ENCODE data around the gene PDIA4. TPM values are rescaled to one million over a fixed set of nuclear protein-coding genes. Genes with fewer than 3 reads are reported as not detected.
A peak's percentile ranks its signal among the peaks of the same experiment; 100 is the strongest.

Gene PDIA4
- total RNA-seq, 1 experiment from 2014 or later: 341 TPM

DNA sequence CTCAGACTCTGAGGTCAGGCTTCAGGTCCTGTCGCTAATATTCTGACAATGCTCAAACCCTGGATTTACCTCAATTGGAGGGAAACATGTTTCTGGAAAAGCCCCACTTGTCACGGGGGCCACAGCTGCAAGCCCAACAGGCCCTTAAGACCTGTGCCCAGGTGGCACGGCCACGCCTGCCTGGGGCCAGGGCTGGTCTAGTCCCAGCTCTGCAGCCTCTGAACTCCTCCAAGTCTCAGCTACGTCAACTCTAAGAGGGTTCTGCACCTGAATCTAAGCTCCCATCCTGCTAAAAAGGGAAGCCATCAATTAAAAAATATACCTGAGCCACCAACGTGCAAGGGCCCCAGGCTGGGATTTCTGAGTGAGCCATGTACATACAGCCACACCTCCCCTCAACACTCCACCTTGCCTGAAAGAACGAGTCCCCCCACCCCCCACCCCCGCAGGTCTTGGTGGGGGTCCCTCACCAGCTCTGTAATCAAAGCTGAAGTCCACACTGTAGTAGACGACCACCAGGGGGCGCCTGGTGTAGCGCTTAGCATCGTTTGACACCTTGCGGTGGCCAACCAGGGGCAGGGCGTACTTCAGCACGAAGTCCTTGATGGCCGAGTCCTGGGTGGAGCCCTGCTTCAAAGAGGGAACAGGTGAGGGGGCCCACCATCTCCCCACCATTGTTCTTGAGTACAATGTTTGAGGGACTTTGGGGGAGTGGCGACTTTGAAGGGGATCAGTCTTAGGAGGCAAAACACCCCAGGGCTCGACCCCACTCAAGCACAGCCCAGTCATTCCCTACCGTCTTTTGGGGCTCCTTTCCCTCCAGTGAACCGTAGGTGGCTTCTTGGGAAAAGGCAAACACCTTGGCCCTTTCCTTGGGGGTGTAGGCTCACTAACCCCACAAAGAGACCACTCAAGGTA, 22.6 kb downstream of the PDIA4 start (continued):
- TF ChIP-seq, protein P1, sequence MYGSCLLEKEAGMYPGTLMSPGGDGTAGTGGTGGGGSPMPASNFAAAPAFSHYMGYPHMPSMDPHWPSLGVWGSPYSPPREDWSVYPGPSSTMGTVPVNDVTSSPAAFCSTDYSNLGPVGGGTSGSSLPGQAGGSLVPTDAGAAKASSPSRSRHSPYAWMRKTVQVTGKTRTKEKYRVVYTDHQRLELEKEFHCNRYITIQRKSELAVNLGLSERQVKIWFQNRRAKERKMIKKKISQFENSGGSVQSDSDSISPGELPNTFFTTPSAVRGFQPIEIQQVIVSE (CRISPR knock-in tag; IDR thresholded peaks at IDR 0.05; ENCODE audit: borderline replicate concordance): no peak
- TF ChIP-seq, protein P2, sequence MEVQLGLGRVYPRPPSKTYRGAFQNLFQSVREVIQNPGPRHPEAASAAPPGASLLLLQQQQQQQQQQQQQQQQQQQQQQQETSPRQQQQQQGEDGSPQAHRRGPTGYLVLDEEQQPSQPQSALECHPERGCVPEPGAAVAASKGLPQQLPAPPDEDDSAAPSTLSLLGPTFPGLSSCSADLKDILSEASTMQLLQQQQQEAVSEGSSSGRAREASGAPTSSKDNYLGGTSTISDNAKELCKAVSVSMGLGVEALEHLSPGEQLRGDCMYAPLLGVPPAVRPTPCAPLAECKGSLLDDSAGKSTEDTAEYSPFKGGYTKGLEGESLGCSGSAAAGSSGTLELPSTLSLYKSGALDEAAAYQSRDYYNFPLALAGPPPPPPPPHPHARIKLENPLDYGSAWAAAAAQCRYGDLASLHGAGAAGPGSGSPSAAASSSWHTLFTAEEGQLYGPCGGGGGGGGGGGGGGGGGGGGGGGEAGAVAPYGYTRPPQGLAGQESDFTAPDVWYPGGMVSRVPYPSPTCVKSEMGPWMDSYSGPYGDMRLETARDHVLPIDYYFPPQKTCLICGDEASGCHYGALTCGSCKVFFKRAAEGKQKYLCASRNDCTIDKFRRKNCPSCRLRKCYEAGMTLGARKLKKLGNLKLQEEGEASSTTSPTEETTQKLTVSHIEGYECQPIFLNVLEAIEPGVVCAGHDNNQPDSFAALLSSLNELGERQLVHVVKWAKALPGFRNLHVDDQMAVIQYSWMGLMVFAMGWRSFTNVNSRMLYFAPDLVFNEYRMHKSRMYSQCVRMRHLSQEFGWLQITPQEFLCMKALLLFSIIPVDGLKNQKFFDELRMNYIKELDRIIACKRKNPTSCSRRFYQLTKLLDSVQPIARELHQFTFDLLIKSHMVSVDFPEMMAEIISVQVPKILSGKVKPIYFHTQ (CRISPR knock-in tag; IDR thresholded peaks at IDR 0.05): no peak
- TF ChIP-seq, protein P3, sequence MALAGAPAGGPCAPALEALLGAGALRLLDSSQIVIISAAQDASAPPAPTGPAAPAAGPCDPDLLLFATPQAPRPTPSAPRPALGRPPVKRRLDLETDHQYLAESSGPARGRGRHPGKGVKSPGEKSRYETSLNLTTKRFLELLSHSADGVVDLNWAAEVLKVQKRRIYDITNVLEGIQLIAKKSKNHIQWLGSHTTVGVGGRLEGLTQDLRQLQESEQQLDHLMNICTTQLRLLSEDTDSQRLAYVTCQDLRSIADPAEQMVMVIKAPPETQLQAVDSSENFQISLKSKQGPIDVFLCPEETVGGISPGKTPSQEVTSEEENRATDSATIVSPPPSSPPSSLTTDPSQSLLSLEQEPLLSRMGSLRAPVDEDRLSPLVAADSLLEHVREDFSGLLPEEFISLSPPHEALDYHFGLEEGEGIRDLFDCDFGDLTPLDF (CRISPR knock-in tag; IDR thresholded peaks at IDR 0.05): no peak
- TF ChIP-seq ZNF121 (CRISPR knock-in tag; IDR thresholded peaks at IDR 0.05): no peak
- TF ChIP-seq JAZF1 (CRISPR knock-in tag; IDR thresholded peaks at IDR 0.05): no peak
- no peak for TF ChIP-seq NFATC4 (CRISPR knock-in tag; IDR thresholded peaks at IDR 0.05)
- 0 out of 2 replicates have a peak, but pooled peaks have one; percentile 33 for TF ChIP-seq SP1 (CRISPR knock-in tag; conservative IDR thresholded peaks at IDR 0.05)
- TF ChIP-seq, protein P4, sequence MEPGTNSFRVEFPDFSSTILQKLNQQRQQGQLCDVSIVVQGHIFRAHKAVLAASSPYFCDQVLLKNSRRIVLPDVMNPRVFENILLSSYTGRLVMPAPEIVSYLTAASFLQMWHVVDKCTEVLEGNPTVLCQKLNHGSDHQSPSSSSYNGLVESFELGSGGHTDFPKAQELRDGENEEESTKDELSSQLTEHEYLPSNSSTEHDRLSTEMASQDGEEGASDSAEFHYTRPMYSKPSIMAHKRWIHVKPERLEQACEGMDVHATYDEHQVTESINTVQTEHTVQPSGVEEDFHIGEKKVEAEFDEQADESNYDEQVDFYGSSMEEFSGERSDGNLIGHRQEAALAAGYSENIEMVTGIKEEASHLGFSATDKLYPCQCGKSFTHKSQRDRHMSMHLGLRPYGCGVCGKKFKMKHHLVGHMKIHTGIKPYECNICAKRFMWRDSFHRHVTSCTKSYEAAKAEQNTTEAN (CRISPR knock-in tag; IDR thresholded peaks at IDR 0.05): 0 out of 2 replicates have a peak, but pooled peaks have one; percentile 48
- 0 out of 2 replicates have a peak, but pooled peaks have one; percentile 29 for TF ChIP-seq CBFB (CRISPR knock-in tag; IDR thresholded peaks at IDR 0.05; ENCODE audit: low read depth)
- TF ChIP-seq, protein P5, sequence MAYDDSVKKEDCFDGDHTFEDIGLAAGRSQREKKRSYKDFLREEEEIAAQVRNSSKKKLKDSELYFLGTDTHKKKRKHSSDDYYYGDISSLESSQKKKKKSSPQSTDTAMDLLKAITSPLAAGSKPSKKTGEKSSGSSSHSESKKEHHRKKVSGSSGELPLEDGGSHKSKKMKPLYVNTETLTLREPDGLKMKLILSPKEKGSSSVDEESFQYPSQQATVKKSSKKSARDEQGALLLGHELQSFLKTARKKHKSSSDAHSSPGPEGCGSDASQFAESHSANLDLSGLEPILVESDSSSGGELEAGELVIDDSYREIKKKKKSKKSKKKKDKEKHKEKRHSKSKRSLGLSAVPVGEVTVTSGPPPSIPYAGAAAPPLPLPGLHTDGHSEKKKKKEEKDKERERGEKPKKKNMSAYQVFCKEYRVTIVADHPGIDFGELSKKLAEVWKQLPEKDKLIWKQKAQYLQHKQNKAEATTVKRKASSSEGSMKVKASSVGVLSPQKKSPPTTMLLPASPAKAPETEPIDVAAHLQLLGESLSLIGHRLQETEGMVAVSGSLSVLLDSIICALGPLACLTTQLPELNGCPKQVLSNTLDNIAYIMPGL (CRISPR knock-in tag; IDR thresholded peaks at IDR 0.05): no peak
- no peak for TF ChIP-seq KAT7 (CRISPR knock-in tag; IDR thresholded peaks at IDR 0.05; ENCODE audit: borderline replicate concordance)

DNA sequence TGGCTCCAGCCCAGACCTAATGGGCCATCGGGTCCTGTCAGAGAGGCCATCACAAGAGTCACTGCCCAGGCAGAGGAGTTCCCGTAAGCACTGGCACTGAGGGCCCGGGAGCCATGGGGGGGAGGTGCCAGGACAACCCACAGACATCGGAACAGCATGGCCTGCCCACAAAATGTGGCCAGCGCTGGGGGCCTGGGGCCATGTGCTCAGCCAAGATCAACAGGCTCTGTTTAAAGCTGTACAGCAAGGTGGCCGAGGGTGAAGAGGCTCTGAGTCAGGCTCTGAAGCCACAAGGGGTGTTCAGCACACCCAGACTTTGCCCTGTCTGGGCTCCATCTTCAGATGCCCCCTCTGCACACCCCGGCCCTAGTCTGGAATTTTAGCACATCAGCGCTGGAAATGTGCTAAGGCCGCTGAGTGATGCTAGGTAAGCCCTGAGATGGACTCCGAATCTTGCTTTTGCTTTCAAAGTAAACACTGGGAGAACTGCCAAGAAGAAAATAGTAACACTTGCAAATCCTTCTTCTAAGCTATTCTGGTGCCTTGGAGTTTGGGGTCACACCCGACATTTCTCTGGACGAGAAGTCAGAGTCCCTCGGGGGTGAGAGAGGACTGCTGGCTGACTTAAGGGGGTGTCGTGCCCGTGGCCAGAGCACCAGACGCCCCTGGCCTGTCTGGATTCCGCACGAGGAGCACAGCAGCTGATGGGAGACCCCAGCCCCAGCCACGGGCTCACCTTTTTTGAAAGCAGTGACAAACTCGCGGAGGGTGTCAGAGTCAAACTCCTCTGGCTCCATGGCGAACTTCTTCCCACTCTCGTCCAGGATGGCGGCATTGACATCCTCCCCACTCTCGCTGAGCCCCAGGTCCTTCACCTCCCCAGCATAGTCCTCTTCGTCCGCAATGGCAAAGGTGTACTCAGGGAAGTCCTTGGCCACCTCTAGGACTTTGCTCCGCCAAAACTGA, 23.6 kb downstream of the PDIA4 start:
- no peak overlapping the region for H3K27ac Mint-ChIP-seq
- TF ChIP-seq NR2C2 (CRISPR knock-in tag; IDR thresholded peaks at IDR 0.05): no peak
- TF ChIP-seq SMAD4 (CRISPR knock-in tag; IDR thresholded peaks at IDR 0.05): no peak
- TF ChIP-seq TEAD1 (CRISPR knock-in tag; IDR thresholded peaks at IDR 0.05): no peak
- TF ChIP-seq, protein P6, sequence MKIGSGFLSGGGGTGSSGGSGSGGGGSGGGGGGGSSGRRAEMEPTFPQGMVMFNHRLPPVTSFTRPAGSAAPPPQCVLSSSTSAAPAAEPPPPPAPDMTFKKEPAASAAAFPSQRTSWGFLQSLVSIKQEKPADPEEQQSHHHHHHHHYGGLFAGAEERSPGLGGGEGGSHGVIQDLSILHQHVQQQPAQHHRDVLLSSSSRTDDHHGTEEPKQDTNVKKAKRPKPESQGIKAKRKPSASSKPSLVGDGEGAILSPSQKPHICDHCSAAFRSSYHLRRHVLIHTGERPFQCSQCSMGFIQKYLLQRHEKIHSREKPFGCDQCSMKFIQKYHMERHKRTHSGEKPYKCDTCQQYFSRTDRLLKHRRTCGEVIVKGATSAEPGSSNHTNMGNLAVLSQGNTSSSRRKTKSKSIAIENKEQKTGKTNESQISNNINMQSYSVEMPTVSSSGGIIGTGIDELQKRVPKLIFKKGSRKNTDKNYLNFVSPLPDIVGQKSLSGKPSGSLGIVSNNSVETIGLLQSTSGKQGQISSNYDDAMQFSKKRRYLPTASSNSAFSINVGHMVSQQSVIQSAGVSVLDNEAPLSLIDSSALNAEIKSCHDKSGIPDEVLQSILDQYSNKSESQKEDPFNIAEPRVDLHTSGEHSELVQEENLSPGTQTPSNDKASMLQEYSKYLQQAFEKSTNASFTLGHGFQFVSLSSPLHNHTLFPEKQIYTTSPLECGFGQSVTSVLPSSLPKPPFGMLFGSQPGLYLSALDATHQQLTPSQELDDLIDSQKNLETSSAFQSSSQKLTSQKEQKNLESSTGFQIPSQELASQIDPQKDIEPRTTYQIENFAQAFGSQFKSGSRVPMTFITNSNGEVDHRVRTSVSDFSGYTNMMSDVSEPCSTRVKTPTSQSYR (CRISPR knock-in tag; IDR thresholded peaks at IDR 0.05): no peak
- no peak for TF ChIP-seq GTF2I (CRISPR knock-in tag; conservative IDR thresholded peaks at IDR 0.05)
- no peak for TF ChIP-seq JAZF1 (CRISPR knock-in tag; IDR thresholded peaks at IDR 0.05)
- no peak for TF ChIP-seq RELA (CRISPR knock-in tag; IDR thresholded peaks at IDR 0.05; ENCODE audit: borderline replicate concordance)
- CTCF ChIA-PET: interaction anchor here (0.7 to 3.3 kb wide), 30 partner anchors 8 to 503 kb away, joined by 3 to 60 read pairs (median 4); partner anchors contain the start of genes PDIA4, ZNF282 and ZNF398
- POLR2A ChIA-PET: no interaction called here
- no peaks in the 10 kb centered on the region for H3K9me3 Mint-ChIP-seq
- ATAC-seq (no peak), DNase-seq (ENCODE audit: low spot score) (no peak)
- peaks cover 70% of the 10 kb centered on the region for H3K36me3 Mint-ChIP-seq
- H3K4me3 Mint-ChIP-seq: no peak overlapping the region
- no peaks in the 10 kb centered on the region for H3K27me3 Mint-ChIP-seq (ENCODE audit: low read depth)
- H3K4me1 Mint-ChIP-seq: no peaks in the 10 kb centered on the region
